ENCODE results near the gene CNGB1.
"Not testable (repeated sequence)": the region's sequence is repeated elsewhere in the genome, so short reads cannot be mapped to it uniquely, and the experiment has no call there.

Gene CNGB1

DNA sequence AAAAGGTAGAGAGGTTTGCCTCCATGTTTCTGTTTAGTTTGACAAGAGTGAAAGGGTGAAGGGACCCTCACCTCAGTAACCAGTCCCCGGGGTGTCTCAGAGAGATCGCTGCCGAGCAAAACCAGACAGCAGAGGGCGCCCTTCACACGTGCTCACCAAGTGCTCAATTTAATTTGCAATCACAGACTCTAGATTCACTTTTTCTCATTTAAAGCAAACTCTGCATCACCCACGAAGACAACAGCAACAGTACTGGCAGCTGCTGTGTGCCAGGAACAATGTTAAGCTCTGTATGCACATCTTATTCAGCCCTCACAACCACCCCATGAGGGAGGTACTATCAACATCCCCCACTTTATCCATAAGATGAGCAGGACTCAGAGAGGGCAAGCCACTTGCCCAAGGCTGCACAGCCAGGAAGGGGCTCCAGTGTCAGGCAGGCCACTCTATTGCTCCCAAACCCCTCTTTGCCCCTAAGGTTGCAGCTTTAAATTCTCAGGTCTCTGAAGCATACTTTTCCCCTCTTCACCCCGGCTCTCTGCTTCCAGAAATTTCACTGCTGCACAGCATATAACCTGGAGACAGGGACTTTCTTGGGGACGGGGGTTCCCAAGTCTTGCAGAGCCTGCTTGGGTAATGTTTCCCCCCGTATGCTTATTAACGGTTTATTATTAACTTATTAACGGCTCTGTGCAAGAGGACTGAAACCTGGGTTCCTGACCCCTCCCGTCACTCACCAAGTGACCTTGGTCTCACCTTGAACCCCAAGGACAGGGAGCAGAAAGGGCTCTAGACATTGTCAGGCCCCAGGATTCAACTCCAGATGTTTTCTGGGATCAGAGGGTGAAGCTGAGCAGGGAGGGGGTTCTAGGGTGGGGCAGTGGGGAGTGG, 70.9 kb downstream of the CNGB1 start:
- DNase-seq: peak; percentile 76

DNA sequence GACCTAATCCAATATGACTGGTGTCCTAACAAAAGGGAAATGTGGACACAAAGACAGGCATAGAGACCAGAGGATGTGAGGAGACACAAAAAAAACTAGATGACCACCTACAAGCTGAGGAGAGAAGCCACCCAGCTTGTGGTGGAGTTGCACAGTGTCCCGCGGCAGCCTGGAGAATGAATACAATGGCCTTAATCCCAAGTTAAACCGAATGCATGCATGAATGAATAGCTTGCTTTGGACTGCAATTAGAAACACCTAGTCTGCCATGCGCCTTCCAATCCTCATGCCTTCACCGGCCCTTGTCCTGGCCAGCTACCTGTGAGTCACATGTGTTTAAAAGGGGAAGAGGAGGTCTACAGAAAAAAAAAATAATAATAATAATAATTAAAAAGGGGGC, 72.0 kb downstream of the CNGB1 start:
- peak; percentile 17 for DNase-seq

DNA sequence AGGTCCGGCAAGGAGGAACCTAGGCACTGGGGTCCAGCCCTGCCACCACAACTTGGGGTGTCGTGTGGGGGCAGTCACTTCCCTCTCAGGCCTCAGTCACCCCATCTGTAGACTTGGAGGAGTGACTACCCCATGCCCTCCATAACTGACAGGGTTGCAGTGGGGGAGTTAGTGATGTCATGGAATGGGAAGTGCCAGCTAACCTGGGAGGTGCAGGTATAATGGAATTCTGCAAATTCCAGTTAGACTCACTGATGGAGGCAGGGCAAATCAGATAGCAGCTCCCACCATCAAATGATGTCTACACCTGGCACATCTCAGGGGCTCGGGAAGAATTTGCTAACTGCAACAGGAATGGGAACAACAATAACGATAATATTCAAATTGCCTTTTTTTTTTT, 72.9 kb downstream of the CNGB1 start:
- DNase-seq: no peak

DNA sequence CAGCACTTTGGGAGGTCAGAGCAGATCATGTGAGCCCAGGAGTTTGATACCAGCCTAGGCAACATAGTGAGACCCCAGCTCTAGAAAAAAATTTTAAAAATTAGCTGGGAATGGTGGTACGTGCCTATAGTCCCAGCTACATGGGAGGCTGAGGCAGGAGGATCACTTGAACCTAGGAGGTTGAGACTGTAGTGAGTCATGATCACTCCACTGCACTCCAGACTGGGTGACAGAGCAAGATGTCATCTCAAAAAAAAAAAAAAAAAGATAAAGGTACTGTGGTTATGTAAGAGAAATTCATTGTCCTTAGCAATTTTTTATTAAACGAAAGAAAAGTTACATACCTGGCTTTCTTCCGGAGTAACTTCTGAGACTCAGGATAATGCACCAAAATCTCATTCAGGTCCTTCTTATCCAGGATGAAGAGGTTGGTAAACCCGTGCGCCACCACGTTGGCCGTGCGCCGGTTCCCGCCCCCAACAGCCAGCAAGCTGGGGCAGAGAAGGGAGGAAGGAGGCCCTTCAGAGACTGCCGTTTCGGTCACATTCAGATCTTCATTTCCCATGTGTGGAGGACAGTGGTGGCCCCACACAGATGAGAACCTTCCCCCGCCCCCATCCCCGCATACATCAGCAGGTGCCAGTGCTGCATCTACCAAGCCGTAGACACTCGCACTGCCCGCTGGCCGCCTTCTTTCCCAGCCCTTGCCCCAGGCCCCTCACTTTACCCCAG, 73.7 kb downstream of the CNGB1 start:
- no peak for DNase-seq

DNA sequence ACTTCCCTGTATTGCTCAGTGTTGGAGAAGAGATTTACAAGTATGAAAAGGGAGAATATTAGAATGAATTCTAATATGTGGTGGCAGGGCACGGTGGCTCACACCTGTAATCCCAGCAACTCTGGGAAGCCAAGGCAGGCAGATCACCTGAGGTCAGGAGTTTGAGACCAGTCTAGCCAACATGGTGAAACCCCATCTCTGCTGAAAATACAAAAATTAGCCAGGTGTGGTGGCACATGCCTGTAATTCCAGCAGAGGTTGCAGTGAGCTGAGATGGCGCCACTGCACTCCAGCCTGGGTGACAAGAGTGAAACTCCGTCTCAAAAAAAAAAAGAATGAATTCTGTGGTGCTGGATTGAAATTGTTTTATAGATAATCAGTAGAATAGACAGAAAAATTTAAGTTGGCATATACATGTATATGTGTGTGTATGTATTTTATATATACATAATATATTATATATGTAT, 75.8 kb downstream of the CNGB1 start:
- not testable (repeated sequence) for DNase-seq

DNA sequence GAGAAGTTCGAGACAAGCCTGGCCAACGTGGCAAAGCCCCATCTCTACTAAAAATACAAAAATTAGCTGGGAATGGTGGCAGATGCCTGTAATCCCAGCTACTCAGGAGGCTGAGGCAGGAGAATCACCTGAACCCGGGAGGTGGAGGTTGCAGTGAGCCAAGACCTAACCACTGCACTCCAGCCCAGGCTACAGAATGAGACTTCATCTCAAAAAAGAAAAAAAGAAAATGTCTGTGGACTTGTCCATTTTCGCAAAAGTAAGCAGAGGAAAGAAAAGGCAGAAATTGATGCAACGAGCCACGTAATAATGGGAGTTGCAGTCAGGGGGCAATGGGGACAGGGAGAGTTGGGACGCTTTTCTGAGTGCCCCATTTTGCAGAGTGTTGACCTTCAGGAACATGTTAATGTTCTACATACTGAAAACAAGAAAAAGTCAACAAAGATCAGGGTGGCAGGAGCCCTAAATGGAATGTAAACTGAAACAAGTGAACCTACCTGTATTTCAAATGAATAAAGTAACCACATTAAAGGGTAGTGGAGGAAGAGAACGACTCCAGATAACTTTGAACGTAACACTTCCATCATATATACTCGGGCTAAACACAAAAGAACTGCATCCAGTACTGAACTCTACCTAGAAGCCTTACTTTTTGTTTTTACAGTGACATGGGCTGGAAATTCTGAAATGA, 76.4 kb downstream of the CNGB1 start:
- no peak for DNase-seq

DNA sequence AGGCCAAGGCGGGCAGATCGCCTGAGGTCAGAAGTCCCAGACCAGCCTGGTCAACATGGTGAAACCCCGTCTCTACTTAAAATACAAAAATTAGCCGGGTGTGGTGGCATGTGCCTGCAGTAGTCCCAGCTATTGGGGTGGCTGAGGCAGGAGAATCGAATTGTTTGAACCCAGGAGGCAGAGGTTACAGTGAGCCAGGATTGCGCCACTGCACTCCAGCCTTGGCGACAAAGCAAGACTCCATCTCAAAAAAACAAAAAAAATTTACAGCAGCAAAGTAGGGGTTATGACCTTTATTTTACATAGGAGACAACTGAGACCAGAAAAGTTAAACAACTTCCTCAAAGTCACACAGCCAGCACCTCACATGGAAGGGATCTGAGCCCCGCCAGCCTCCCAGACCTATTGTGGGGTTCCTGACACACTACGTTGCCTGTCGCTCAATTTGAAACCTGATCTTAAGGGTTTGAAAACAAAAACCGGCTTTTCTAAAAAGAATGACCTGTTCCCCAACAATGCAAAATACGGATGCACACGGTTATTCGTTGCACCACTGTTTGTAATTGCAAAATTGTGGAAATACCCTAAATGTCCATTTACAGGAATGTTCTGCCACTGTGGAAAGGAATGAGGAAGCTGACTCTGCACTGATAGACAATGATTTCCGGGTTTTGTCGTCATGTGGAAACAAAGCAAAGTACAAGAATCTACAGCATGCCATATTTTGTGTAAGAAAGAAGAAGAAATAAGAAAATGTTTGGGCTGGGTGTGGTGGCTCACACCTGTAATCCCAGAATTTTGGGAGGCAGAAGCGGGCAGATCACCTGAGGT, 77.2 kb downstream of the CNGB1 start:
- DNase-seq: no peak

DNA sequence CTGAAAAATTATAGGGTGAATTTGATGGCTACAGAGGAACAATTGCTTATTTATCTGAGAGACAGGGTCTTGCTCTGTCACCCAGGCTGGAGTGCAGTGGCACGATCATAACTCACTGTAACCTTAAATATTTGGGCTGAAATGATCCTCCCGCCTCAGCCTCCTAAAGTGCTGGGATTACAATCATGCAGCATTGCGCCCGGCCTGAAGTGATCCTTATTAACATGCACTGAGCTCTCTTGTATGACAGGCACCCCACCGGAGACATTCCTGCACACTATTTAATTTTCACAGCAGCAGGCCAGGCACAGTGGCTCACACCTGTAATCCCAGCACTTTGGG, 77.7 kb downstream of the CNGB1 start:
- no peak for DNase-seq

DNA sequence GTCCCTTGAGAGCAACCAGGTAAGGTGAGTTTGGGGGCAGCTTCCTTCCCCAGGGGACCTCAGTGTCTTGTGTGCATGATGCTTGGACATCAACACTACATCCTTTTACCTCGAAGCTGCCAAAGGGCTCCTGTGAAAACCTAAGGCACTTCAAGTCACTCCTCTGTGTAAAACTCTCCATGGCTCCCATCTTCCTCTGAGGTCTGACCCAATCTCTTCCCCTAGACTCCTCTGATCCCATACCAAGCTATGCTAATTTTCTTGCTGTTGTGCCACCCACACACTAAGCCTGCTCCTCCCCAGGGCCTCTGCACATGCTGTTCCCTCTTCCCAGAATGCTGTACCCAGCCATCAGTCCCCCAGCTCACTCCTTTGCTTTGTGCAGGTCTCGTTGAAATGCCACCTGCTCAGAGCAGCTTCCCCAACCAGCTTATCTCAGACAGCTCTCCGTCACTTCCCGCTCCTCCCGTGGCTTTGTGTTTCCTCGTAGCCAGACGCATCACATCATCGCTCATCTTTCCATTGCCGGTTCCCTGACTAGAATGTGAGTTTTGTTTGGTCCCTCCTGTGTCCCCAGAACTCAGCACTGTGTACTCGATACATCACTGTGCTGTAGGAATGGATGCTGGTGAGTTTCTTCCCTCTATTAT, 78.4 kb downstream of the CNGB1 start:
- DNase-seq: peak; percentile 62

DNA sequence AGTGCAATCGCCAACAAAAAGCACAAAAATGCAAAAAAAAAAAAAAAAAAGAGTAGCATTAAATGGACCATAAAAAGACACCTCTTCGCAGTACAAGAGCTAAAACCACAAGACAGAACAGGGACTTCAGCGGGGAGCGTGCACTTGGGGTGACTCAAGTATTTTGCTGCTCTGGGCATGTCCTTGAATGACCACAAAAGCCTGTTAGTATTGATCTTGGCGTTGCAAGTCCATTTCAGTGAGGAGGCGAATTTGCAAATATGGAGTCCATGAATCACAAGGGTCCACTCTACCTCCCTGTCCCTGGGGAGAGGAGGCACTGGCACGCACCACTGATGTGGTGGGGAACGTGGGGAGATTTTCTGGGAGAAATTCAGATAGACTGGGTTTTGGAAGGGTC, 78.9 kb downstream of the CNGB1 start:
- DNase-seq: peak; percentile 64

DNA sequence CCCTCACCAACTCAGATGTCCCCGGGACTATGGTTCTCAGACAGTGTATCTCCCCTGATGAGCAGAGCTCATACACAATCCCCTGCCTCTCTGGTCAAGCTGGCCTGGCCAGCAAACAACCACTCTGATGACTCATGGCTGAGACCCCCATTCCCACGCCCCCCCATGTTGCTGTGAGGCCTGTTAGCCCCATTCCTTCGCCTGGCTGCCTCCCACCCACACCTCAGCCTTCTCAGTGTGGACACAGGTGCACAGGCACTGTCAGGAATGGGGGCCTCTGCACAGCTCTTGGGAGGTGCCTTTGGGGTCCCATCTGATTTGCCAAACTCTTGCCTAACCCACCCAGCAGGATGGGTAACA, 80.2 kb downstream of the CNGB1 start:
- DNase-seq: no peak

DNA sequence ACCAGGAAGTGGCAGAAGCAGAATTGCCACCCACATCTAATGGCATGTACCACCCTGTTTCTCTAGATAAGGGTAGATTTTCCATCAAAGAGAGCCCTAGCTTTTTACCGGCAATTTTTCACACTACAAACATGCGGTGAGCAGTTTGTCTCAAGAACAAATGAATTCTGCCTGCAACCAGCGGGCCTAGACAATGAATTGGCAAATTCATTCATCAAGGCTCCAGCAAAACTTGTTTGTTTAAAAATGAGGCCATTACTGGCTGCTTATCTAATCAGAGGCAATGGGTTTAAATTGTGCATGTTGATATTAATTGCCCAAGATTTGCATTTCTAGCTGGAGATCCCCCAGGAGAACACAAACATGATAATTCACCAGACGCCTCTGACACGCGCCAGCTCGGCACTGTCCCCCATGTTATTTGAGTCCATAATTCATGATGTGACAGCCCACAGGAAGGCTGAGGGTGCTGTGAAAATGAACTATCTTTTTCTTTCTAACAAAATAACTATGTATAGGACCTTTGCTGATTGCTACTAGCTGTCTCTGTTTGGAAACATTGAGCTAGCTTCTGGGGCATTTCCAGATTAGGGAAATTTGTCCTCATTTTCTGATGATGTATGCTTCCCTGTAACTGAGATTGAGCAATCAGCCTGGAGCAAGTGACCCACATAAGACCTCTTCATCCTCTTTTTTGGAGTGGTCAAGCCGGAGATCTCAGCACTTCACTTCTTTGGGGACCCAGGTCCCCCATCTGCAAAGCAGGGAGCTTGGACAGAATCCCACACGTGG, 80.8 kb downstream of the CNGB1 start:
- DNase-seq: no peak

DNA sequence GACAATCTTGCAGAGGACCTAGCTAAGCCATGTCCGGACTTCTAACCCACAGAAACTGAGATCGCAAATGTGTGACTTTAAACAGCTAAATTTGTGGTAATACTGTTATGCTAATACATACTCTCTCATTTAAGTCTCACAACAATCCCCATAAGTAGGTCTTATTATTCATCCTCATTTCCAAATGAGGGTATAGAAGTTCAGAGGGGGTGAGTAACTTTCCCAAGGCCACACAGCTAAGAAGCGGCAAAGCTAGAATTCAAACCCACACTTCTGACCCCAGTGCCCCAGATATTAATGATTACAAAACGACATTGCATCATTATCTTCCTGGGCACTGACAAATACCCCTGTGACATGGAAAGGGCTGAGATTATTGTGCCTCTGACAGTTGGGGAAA, 81.4 kb downstream of the CNGB1 start:
- DNase-seq: no peak

DNA sequence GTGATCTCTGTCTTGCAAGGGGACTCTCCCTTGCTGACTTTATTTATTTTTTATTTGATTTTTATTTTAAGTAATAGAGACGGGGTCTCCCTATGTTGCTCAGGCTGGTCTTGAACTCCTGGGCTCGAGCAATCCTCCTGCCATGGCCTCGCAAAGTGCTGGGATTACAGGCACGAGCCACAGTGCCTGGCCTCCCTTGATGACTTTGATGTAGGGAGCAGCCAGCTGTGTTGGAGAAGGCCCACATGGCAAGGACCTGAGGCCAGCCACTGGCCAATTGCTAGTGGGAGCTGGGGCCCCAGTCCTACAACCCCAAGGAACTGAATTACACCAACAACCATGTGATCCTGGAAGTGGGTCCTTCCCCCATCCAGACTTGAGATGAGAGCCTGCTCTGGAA, 81.8 kb downstream of the CNGB1 start:
- no peak for DNase-seq

DNA sequence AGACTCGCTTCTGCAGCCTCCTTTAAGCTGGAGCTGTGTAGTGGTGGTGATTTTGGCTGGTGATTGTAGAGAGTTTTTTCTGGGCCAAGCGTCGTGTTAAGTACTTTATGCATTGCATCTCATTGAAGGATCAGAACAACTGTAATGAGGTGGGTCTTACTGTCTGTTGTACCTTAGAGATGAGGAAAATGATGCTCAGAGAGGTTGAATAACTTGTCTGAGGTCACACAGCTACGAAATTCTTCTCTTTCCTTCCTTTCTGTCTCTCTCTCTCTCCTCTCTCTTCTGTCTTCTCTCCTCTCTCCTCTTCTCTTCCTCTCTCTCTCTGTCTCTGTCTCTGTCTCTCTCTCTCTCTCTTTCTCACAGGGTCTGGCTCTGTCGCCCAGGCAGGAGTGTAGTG, 82.8 kb downstream of the CNGB1 start:
- no peak for DNase-seq

DNA sequence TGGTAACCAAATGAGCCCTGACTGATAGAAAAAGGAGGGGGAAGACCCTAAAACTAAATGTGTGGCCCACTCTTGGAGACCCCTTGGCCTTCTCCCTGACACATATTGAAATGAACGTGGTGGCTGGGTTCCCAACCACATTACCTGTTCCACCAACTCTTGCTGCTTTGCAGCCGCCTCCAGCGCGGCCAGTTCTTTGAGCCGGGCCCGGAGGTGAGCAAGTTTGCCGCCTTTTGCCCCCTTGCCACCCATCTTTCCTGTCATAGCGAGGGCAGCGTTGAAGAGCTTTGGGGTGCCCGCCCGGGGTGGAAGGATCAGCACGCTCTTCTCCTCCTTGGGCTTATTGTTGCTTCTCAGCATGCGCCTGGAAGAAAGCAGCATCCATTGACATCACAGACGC, 83.2 kb downstream of the CNGB1 start:
- no peak for DNase-seq

DNA sequence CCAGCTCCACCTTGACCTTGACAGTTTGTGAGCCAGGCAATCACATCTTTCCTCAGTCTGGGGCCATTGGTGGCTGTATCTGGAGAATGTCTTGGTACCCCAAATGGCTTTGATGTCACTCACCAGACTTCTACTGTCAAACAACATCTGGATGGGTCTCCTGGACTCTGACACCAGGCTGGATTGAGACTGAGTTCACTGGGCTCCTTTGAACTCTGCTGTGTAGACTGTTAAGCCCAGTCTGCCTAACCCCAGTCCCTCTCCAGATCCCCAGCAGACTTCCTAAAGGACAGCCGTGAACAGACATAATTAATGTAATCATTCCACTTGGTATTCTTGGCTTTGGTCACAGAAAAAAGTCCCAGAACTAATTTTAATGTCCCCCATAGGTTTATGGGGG, 84.5 kb downstream of the CNGB1 start:
- no peak for DNase-seq

DNA sequence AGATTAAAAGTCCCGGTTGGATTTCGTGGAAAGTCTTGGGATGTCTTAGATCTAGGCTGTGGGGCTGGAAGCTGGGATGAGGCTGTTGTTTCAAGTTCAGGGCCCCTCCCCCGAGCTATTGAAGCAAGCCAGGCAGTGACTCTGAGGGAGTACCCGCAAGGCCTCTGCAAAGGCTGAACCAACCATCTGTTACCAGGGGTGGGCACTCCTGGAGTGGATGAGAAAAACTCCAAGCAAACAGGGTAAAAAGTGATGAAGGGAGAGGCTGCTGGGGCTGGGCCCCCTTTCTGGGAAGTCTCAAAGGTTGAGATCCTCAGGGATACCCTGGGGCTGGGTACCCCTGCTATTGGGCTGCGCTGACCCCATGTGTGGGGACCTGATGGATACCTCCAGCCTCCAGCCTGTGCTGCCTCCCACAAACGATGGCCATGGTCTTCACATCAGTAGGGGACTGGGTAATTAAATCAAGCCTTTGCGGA, 86.2 kb downstream of the CNGB1 start:
- peak; percentile 14 for DNase-seq

DNA sequence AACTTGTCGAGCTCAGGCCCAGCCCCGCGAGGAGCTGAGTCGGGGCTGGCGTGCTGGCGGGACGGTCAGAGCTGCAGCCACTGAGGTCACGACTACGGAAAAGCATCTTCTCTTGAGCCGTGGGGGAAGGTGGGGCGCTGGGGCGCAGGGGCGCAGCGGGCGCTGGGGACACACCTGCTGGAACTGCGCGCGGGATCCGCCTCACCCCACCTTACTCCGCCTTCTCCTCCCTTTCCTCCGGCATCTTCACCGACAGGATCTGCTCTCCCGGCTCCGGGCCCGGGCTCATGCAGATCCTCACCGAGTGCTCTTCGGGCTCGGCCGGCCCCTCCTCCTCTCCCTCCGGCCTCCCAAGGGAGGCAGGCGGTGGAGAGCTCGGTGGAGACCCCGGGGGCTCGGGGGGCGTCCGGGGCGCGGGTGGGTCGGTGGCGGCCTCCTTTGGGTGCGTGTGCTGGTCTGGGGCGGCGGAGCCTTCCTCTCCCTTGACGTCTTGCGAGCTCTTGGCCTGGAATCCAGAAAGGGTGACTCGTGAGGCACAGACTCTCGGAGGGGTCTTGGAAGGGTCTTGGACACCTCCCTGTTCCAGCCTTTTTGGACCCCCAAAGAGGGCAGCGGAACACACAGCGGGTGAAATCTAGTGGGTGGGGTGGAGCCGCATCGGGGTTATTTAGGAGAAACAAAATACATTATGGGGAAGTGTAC, 86.8 kb downstream of the CNGB1 start:
- DNase-seq: no peak

DNA sequence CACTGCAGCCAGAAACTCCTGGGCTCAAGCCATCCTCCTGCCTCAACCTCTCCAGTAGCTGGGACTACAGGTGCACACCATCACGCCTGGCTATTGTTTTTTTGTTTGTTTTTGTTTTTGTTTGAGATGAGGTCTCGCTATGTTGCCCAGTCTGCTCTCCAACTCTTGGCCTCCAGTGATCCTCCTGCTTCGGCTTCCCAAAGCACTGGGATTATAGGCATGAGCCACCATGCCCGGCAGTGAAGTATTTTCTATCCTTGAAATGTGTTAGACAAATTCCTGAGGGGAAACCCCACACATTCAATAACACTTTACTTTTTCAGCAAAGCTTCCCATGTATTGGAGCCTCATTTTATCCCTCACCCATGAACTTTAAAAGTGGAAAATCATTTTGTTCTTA, 87.4 kb downstream of the CNGB1 start:
- DNase-seq: no peak

DNA sequence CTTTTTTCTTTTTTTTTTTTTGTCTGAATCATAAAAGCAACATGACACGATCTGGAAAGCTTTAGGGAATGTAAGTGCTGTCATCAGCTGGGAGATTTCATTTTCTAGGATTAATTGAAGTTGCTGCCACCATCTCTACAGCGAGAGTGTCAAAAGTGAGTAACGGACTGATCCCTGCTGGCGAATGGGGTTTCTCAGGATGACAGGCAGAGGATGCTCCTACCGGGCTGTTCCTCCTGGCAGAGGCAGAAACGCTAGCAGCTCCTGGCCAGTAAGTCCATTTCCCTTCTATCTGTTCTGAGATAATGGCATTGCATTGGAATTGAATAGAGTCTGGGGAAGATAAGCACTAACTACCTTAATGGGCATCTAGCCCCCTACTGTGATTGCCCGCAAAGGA, 88.1 kb downstream of the CNGB1 start:
- DNase-seq: no peak

All from NCI-H82 (cell line).